GM19351 (cell line): ENCODE results near the gene DSG4.

Source experiments
- ATAC-seq: cut with Tn5 transposase; IDR thresholded peaks from one replicate; pipeline ENCODE4 v1.9.1; 2021; ENCODE audit warnings: mild to moderate bottlenecking, moderate library complexity; ENCODE audit not compliant: unreplicated experiment

The DSG4 gene

GRCh38 chr18:31403409-31403808 is 26.8 kb downstream of the DSG4 start:
- ATAC-seq: no peak

GRCh38 chr18:31407649-31408048 is 31.1 kb downstream of the DSG4 start:
- peak; percentile 75 for ATAC-seq

- no peak for ATAC-seq
Measured at GRCh38 chr18:31409276-31409675, 32.7 kb downstream of the DSG4 start.

GRCh38 chr18:31410716-31411483 is 34.3 kb downstream of the DSG4 start:
- no peak for ATAC-seq

- ATAC-seq: no peak
Measured at GRCh38 chr18:31413137-31413536, 36.6 kb downstream of the DSG4 start.

GRCh38 chr18:31417850-31418249 is 41.3 kb downstream of the DSG4 start:
- ATAC-seq: no peak

- ATAC-seq: no peak
Measured at GRCh38 chr18:31419457-31419932, 42.9 kb downstream of the DSG4 start.

GRCh38 chr18:31420032-31420431 is 43.5 kb downstream of the DSG4 start:
- ATAC-seq: no peak

- ATAC-seq: no peak
Measured at GRCh38 chr18:31420524-31420923, 43.9 kb downstream of the DSG4 start.

- peak; percentile 82 for ATAC-seq
Measured at GRCh38 chr18:31424383-31424988, 47.9 kb downstream of the DSG4 start.

- ATAC-seq: no peak
Measured at GRCh38 chr18:31426021-31426420, 49.4 kb downstream of the DSG4 start.

GRCh38 chr18:31426871-31427406 is 50.4 kb downstream of the DSG4 start:
- ATAC-seq: no peak

GRCh38 chr18:31428211-31428610 is 51.6 kb downstream of the DSG4 start:
- ATAC-seq: no peak

- ATAC-seq: no peak
Measured at GRCh38 chr18:31429623-31430022, 53.0 kb downstream of the DSG4 start.

- no peak for ATAC-seq
Measured at GRCh38 chr18:31430072-31430471, 53.5 kb downstream of the DSG4 start.

GRCh38 chr18:31430554-31430953 is 54.0 kb downstream of the DSG4 start:
- no peak for ATAC-seq

- ATAC-seq: no peak
Measured at GRCh38 chr18:31432316-31432715, 55.7 kb downstream of the DSG4 start.

- no peak for ATAC-seq
Measured at GRCh38 chr18:31436825-31437224, 60.2 kb downstream of the DSG4 start.

- peak; percentile 98 for ATAC-seq
Measured at GRCh38 chr18:31438402-31438801, 61.8 kb downstream of the DSG4 start.

GRCh38 chr18:31439807-31440325 is 63.3 kb downstream of the DSG4 start:
- no peak for ATAC-seq

- no peak for ATAC-seq
Measured at GRCh38 chr18:31440787-31441186, 64.2 kb downstream of the DSG4 start.

GRCh38 chr18:31441493-31441892 is 64.9 kb downstream of the DSG4 start:
- ATAC-seq: no peak
